ENCODE results near the gene CDKN2A.
"Not testable (repeated sequence)": the region's sequence is repeated elsewhere in the genome, so short reads cannot be mapped to it uniquely, and the experiment has no call there.

CDKN2A gene

DNA sequence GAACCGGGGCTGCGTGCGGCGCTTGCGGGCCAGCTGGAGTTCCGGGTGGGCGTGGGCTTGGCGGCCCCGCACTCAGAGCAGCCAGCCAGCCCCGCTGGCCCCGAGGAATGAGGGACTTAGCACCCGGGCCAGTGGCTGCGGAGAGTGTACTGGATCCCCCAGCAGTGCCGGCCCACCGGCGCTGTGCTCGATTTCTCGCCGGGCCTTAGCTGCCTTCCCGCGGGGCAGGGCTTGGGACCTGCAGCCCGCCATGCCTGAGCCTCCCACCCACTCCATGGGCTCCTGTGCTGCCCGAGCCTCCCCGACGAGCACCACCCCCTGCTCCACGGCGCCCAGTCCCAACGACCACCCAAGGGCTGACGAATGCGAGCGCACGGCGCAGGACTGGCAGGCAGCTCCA, 34.9 kb downstream of the CDKN2A start:
- H3K27me3 ChIP-seq (ENCODE audit: control insufficient read depth in 1 of 2, insufficient read depth in 2 of 2, low read length in 2 of 2); H3K27ac ChIP-seq (ENCODE audit: low read depth, low read length); H3K36me3 ChIP-seq (ENCODE audit: control insufficient read depth in 1 of 2, insufficient read depth in 2 of 2, low read length in 2 of 2); H3K9me3 ChIP-seq (ENCODE audit: control insufficient read depth in 1 of 2, low read length in 2 of 2); H3K9ac ChIP-seq (ENCODE audit: low read depth in 1 of 2, low read length in 2 of 2); H3K4me3 ChIP-seq (ENCODE audit: low read depth in 1 of 2, low read length in 2 of 2); H3K4me1 ChIP-seq (ENCODE audit: control insufficient read depth in 1 of 2, insufficient read depth in 2 of 2, low read length in 2 of 2): not testable (repeated sequence)

DNA sequence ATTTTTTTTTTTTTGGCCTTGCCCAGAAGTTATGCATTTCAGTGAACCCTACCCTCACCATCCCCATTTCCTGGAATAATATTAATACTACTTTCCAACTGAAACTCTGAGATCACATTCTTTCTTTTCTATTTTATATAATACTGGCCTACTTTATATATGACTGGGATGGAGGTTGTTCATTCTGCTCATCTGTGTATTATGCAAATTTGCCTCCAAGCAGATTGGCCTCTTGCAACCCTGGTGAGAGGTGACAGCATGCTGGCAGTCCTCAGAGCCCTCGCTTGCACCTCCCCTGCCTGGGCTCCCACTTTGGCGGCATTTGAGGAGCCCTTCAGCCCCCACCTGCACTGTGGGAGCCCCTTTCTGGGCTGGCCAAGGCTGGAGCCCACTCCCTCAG, 35.4 kb downstream of the CDKN2A start:
- no peak overlapping the region for H3K27ac ChIP-seq (ENCODE audit: low read depth, low read length)
- peaks cover 3 to 8% of the 10 kb centered on the region in 2 donors for H3K27me3 ChIP-seq (ENCODE audit: control insufficient read depth in 1 of 2, insufficient read depth in 2 of 2, low read length in 2 of 2)
- H3K4me1 ChIP-seq (ENCODE audit: control insufficient read depth in 1 of 2, insufficient read depth in 2 of 2, low read length in 2 of 2), result no peaks in the 10 kb centered on the region
- no peaks in the 10 kb centered on the region for H3K36me3 ChIP-seq (ENCODE audit: control insufficient read depth in 1 of 2, insufficient read depth in 2 of 2, low read length in 2 of 2)
- H3K9ac ChIP-seq (ENCODE audit: low read depth in 1 of 2, low read length in 2 of 2), result no peak overlapping the region
- H3K9me3 ChIP-seq (ENCODE audit: control insufficient read depth in 1 of 2, low read length in 2 of 2), result no peaks in the 10 kb centered on the region
- no peak overlapping the region for H3K4me3 ChIP-seq (ENCODE audit: low read depth in 1 of 2, low read length in 2 of 2)

DNA sequence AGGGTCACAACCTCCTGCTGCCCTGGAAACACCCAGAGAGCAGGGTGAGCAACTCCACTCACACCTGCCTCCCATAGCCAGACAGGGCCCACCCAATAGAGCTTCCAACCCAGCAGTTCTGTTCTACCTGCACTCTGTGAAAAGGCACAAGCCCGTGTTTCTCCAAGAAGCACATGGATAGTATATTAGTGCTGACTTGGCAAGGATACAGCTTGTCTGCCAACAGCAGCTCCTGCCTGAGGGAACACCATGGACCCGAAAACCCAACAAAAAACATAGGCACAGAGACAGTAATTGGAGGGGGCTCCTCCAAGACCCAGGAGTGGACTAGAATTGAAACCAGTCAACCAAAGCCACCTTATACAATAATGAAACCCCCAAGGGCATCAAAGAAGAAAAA, 48.6 kb downstream of the CDKN2A start:
- Histone ChIP-seq H3K4me3 (ENCODE audit: low read depth in 1 of 2, low read length in 2 of 2) (no peak overlapping the region), H3K9ac (ENCODE audit: low read depth in 1 of 2, low read length in 2 of 2) (no peak overlapping the region), H3K4me1 (ENCODE audit: control insufficient read depth in 1 of 2, insufficient read depth in 2 of 2, low read length in 2 of 2) (no peaks in the 10 kb centered on the region), H3K27me3 (ENCODE audit: control insufficient read depth in 1 of 2, insufficient read depth in 2 of 2, low read length in 2 of 2) (peaks cover 0 to 4% of the 10 kb centered on the region in 2 donors), H3K27ac (ENCODE audit: low read depth, low read length) (no peak overlapping the region), H3K9me3 (ENCODE audit: control insufficient read depth in 1 of 2, low read length in 2 of 2) (no peaks in the 10 kb centered on the region), H3K36me3 (ENCODE audit: control insufficient read depth in 1 of 2, insufficient read depth in 2 of 2, low read length in 2 of 2) (no peaks in the 10 kb centered on the region)

DNA sequence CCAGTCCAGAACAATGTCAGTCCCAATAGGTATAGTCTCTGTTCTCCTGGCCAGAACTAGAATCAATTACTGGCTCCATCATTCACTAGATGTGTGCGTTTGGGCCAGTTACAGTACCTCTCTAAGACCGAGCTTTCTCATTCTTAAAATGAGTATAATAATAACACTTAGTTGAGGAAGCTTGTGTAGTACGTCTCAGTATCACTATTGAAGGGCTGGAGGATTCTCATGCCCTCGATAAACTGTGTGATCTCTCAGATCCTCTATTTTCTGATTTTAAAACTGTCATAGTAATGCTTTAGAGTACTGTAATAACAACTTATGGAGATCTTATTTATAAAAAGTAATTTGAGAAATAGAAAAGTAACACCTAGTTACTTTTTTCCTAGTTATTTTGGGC, 50.7 kb downstream of the CDKN2A start:
- Histone ChIP-seq H3K9me3 (ENCODE audit: control insufficient read depth in 1 of 2, low read length in 2 of 2) (no peaks in the 10 kb centered on the region), H3K36me3 (ENCODE audit: control insufficient read depth in 1 of 2, insufficient read depth in 2 of 2, low read length in 2 of 2) (no peaks in the 10 kb centered on the region), H3K4me1 (ENCODE audit: control insufficient read depth in 1 of 2, insufficient read depth in 2 of 2, low read length in 2 of 2) (no peaks in the 10 kb centered on the region), H3K27ac (ENCODE audit: low read depth, low read length) (no peak overlapping the region), H3K9ac (ENCODE audit: low read depth in 1 of 2, low read length in 2 of 2) (no peak overlapping the region), H3K27me3 (ENCODE audit: control insufficient read depth in 1 of 2, insufficient read depth in 2 of 2, low read length in 2 of 2) (peaks cover 0 to 4% of the 10 kb centered on the region in 2 donors), H3K4me3 (ENCODE audit: low read depth in 1 of 2, low read length in 2 of 2) (no peak overlapping the region)

DNA sequence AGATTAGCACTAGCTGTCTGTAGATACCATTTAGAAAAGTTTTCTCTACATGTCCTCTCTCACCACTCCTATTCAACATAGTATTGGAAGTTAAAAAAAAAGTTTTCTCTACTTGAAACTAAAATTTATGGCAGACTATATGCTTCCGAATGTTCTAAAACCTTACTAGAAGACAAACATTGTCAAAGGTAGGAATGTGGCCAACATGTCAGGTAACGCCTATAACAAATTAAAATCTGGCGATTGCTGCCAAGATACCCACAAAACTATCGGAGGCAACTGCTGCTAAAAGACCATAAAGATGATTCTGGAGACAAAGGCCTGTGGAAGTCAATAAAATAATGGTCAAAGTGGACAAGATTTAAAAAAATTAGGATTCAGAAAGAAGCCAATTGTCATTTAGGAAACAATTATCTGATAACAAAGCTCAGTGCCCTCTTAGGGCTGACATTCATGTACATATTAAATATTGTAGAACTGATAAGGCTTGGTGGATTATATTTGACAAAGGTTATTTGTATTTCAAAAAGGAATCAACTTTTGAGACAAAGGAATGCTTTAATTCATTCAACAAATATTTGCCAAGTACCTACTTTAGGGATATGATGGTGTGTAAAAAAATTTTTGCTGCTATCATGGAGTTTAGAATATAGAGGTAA, 52.7 kb downstream of the CDKN2A start:
- H3K4me3 ChIP-seq (ENCODE audit: low read depth in 1 of 2, low read length in 2 of 2), result no peak overlapping the region
- no peak overlapping the region for H3K27ac ChIP-seq (ENCODE audit: low read depth, low read length)
- H3K27me3 ChIP-seq (ENCODE audit: control insufficient read depth in 1 of 2, insufficient read depth in 2 of 2, low read length in 2 of 2), result peaks cover 0 to 4% of the 10 kb centered on the region in 2 donors
- H3K36me3 ChIP-seq (ENCODE audit: control insufficient read depth in 1 of 2, insufficient read depth in 2 of 2, low read length in 2 of 2), result no peaks in the 10 kb centered on the region
- H3K9me3 ChIP-seq (ENCODE audit: control insufficient read depth in 1 of 2, low read length in 2 of 2), result no peaks in the 10 kb centered on the region
- H3K9ac ChIP-seq (ENCODE audit: low read depth in 1 of 2, low read length in 2 of 2), result no peak overlapping the region
- no peaks in the 10 kb centered on the region for H3K4me1 ChIP-seq (ENCODE audit: control insufficient read depth in 1 of 2, insufficient read depth in 2 of 2, low read length in 2 of 2)

DNA sequence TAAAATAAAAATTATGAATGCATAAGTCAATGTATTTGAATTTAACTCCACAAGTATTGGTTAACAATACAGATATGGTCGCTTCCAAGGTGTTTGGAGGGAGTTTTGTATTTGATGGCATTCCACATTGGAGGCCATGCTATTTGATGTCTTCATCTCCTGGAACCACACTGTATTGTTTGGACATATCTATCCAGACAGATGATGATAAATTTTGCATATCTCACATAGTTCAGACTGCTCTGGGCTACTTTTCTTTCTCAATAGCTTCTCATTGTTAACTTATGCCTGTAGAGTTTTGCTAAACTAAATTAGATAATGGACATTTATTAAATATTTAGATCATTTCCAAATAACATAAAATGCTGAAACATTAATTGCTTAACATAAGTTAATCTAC, 58.0 kb downstream of the CDKN2A start:
- no peaks in the 10 kb centered on the region for H3K36me3 ChIP-seq (ENCODE audit: control insufficient read depth in 1 of 2, insufficient read depth in 2 of 2, low read length in 2 of 2)
- no peak overlapping the region for H3K27ac ChIP-seq (ENCODE audit: low read depth, low read length)
- H3K4me1 ChIP-seq (ENCODE audit: control insufficient read depth in 1 of 2, insufficient read depth in 2 of 2, low read length in 2 of 2), result no peaks in the 10 kb centered on the region
- no peaks in the 10 kb centered on the region for H3K9me3 ChIP-seq (ENCODE audit: control insufficient read depth in 1 of 2, low read length in 2 of 2)
- H3K9ac ChIP-seq (ENCODE audit: low read depth in 1 of 2, low read length in 2 of 2), result no peak overlapping the region
- no peak overlapping the region for H3K4me3 ChIP-seq (ENCODE audit: low read depth in 1 of 2, low read length in 2 of 2)
- no peaks in the 10 kb centered on the region for H3K27me3 ChIP-seq (ENCODE audit: control insufficient read depth in 1 of 2, insufficient read depth in 2 of 2, low read length in 2 of 2)

DNA sequence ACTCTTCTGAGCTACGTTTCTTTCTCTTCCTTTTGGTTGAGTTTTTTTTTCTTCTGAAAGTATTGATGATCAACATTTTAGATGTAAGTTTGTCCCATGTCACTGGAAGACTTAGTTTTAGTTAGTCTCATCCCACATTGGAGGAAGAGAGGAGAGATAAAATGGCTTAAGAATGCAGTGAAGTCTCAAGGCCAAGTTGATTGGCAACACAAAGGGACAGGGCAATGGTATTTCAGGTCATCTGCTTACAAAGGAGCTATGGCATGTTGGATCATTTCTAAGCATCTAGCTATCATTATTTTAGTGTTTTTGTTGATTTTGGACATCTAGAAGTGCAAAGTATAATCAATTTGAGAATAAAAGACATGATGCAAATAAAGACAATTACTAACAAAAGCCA, 58.6 kb downstream of the CDKN2A start:
- no peaks in the 10 kb centered on the region for H3K36me3 ChIP-seq (ENCODE audit: control insufficient read depth in 1 of 2, insufficient read depth in 2 of 2, low read length in 2 of 2)
- no peak overlapping the region for H3K9ac ChIP-seq (ENCODE audit: low read depth in 1 of 2, low read length in 2 of 2)
- no peak overlapping the region for H3K27ac ChIP-seq (ENCODE audit: low read depth, low read length)
- no peaks in the 10 kb centered on the region for H3K9me3 ChIP-seq (ENCODE audit: control insufficient read depth in 1 of 2, low read length in 2 of 2)
- H3K27me3 ChIP-seq (ENCODE audit: control insufficient read depth in 1 of 2, insufficient read depth in 2 of 2, low read length in 2 of 2), result no peaks in the 10 kb centered on the region
- H3K4me3 ChIP-seq (ENCODE audit: low read depth in 1 of 2, low read length in 2 of 2), result no peak overlapping the region
- no peaks in the 10 kb centered on the region for H3K4me1 ChIP-seq (ENCODE audit: control insufficient read depth in 1 of 2, insufficient read depth in 2 of 2, low read length in 2 of 2)

DNA sequence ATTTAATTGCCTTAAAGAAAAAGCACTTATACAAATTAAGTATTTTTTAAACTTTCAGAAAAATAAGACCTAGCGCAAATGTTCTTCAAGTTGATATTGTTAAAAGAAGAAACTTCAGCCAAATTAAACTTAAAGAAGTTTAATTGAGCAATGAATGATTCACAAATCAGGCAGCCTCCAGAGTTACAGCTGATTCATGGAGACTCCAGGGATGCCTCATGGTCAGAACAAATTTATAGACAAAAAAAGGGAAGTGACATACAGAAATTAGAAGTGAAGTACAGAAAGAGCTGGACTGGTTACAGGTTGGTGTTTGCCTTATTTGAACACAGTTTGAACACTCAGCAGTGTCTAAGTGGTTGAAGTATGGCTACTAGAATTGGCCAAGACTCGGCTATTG, 60.3 kb downstream of the CDKN2A start:
- no peaks in the 10 kb centered on the region for H3K27me3 ChIP-seq (ENCODE audit: control insufficient read depth in 1 of 2, insufficient read depth in 2 of 2, low read length in 2 of 2)

DNA sequence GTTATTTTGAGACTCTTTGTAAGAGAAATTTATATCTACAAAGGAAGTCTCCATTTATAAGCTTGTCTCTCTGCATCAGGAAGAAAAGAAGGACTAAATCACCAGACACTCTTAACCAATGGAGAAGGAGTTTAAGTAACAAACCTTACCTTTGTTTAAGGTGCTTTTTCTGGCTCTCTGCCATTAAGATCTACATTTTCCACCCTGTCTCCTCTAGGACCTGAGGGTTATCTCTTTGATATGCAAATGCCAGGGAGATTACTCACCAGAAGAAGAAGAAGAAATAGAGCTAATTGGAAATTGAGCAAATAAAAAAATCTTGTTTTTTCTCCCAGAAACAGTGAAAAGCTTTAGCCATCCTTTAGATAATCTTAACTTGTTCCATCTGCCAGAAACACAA, 60.9 kb downstream of the CDKN2A start:
- no peaks in the 10 kb centered on the region for H3K36me3 ChIP-seq (ENCODE audit: control insufficient read depth in 1 of 2, insufficient read depth in 2 of 2, low read length in 2 of 2)
- H3K27ac ChIP-seq (ENCODE audit: low read depth, low read length), result no peak overlapping the region
- H3K9me3 ChIP-seq (ENCODE audit: control insufficient read depth in 1 of 2, low read length in 2 of 2), result no peaks in the 10 kb centered on the region
- no peak overlapping the region for H3K9ac ChIP-seq (ENCODE audit: low read depth in 1 of 2, low read length in 2 of 2)
- no peak overlapping the region for H3K4me3 ChIP-seq (ENCODE audit: low read depth in 1 of 2, low read length in 2 of 2)
- no peaks in the 10 kb centered on the region for H3K27me3 ChIP-seq (ENCODE audit: control insufficient read depth in 1 of 2, insufficient read depth in 2 of 2, low read length in 2 of 2)
- H3K4me1 ChIP-seq (ENCODE audit: control insufficient read depth in 1 of 2, insufficient read depth in 2 of 2, low read length in 2 of 2), result no peaks in the 10 kb centered on the region

More for the DNA sequence above, 60.3 kb downstream of the CDKN2A start:
- Histone ChIP-seq H3K4me3 (ENCODE audit: low read depth in 1 of 2, low read length in 2 of 2) (no peak overlapping the region), H3K9ac (ENCODE audit: low read depth in 1 of 2, low read length in 2 of 2) (no peak overlapping the region), H3K4me1 (ENCODE audit: control insufficient read depth in 1 of 2, insufficient read depth in 2 of 2, low read length in 2 of 2) (no peaks in the 10 kb centered on the region), H3K27ac (ENCODE audit: low read depth, low read length) (no peak overlapping the region), H3K36me3 (ENCODE audit: control insufficient read depth in 1 of 2, insufficient read depth in 2 of 2, low read length in 2 of 2) (no peaks in the 10 kb centered on the region), H3K9me3 (ENCODE audit: control insufficient read depth in 1 of 2, low read length in 2 of 2) (no peaks in the 10 kb centered on the region)

DNA sequence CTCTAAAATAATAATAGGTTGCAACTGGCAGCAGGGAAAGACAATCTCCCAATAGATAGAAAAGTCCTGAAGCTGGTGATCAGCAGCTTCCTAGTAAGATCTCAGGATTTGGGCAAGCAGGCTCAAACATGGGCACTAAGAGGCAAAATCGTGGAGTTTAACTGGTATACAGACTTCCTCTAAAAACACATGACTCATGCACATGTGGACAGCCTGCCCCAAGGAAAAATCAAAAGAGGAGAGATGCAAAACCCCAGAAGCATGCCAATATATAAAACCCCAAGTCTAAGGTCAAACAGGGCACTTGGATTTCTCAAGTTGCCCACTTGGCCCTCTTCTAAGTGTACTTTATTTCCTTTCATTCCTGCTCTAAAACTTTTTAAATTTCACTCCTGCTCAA, 62.8 kb downstream of the CDKN2A start:
- Histone ChIP-seq H3K36me3 (ENCODE audit: control insufficient read depth in 1 of 2, insufficient read depth in 2 of 2, low read length in 2 of 2) (no peaks in the 10 kb centered on the region), H3K4me3 (ENCODE audit: low read depth in 1 of 2, low read length in 2 of 2) (no peak overlapping the region), H3K9ac (ENCODE audit: low read depth in 1 of 2, low read length in 2 of 2) (no peak overlapping the region), H3K27ac (ENCODE audit: low read depth, low read length) (no peak overlapping the region), H3K9me3 (ENCODE audit: control insufficient read depth in 1 of 2, low read length in 2 of 2) (no peaks in the 10 kb centered on the region), H3K27me3 (ENCODE audit: control insufficient read depth in 1 of 2, insufficient read depth in 2 of 2, low read length in 2 of 2) (no peaks in the 10 kb centered on the region), H3K4me1 (ENCODE audit: control insufficient read depth in 1 of 2, insufficient read depth in 2 of 2, low read length in 2 of 2) (no peaks in the 10 kb centered on the region)

DNA sequence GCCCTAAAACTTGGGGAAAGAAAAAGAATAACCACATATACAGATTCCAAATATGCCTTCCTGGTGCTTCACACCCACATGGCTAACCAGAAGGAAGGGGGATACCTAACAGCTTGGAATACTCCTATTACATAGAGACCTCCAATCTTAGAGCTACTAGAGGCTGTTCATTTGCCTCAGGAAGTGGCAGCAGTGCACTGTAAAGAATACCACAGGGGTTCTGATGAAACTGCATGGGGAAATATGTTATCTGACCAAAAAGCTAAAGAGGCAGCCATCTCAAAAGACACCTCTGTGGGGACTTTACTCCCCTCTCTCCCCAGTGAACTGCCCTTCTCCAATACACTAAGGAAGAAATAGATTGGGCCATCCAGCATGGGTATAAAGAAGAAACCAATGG, 66.4 kb downstream of the CDKN2A start:
- Histone ChIP-seq H3K9ac (ENCODE audit: low read depth in 1 of 2, low read length in 2 of 2) (no peak overlapping the region), H3K4me1 (ENCODE audit: control insufficient read depth in 1 of 2, insufficient read depth in 2 of 2, low read length in 2 of 2) (no peaks in the 10 kb centered on the region), H3K9me3 (ENCODE audit: control insufficient read depth in 1 of 2, low read length in 2 of 2) (no peaks in the 10 kb centered on the region), H3K27ac (ENCODE audit: low read depth, low read length) (no peak overlapping the region), H3K36me3 (ENCODE audit: control insufficient read depth in 1 of 2, insufficient read depth in 2 of 2, low read length in 2 of 2) (no peaks in the 10 kb centered on the region), H3K4me3 (ENCODE audit: low read depth in 1 of 2, low read length in 2 of 2) (no peak overlapping the region), H3K27me3 (ENCODE audit: control insufficient read depth in 1 of 2, insufficient read depth in 2 of 2, low read length in 2 of 2) (no peaks in the 10 kb centered on the region)

Data from duodenal mucosa (tissue), 2 donors.